HepG2 (cell line): ENCODE data around the gene RRP9. TPM values are rescaled to one million over a fixed set of nuclear protein-coding genes. Genes with fewer than 3 reads are reported as not detected.
A peak's percentile ranks its signal among the peaks of the same experiment; 100 is the strongest.

Experiments
- AGO2 ChIP-seq: fragments of 200-400 bp; formaldehyde crosslinking; optimal IDR thresholded peaks from 2 replicates; pipeline ENCODE3; 2017; ENCODE audit warnings: mild to moderate bottlenecking, low read depth, low read length, moderate library complexity
- CENPX ChIP-seq: sonication (generic); formaldehyde crosslinking; IDR thresholded peaks from 2 replicates; pipeline ENCODE4 v1.9.0; 2021; ENCODE audit warnings: mild to moderate bottlenecking, missing genetic modification reagents, moderate library complexity
- CREB1 ChIP-seq, 2 experiments: fragments of 450-650 bp in 1 of 2; IDR thresholded peaks; 2 replicates each; pipeline ENCODE4 v1.6.1; 2016 to 2017; ENCODE audit warnings: control low read depth in 1 of 2, mild to moderate bottlenecking in 1 of 2, missing compliant biosample characterization in 1 of 2, missing genetic modification characterization in 1 of 2
- NFE2 ChIP-seq: sonication (generic); formaldehyde crosslinking; IDR thresholded peaks from 2 replicates; pipeline ENCODE4 v1.4.0; 2020; ENCODE audit warnings: missing genetic modification reagents
- PHF21A ChIP-seq: sonication (generic); formaldehyde crosslinking; IDR thresholded peaks from 2 replicates; pipeline ENCODE4 v1.5.0; 2020; ENCODE audit warnings: mild to moderate bottlenecking, missing genetic modification reagents
- PHF8 ChIP-seq: sonication (generic); formaldehyde crosslinking; IDR thresholded peaks from 2 replicates; pipeline ENCODE4 v1.5.0; 2020; ENCODE audit warnings: missing genetic modification reagents
- POLR2A ChIP-seq, 2 experiments: IDR thresholded peaks; 2 replicates each; pipeline ENCODE4 v1.6.1; 2011; ENCODE audit warnings: low read depth in 2 of 2, low read length in 2 of 2, mild to moderate bottlenecking in 1 of 2, moderate library complexity in 1 of 2; ENCODE audit not compliant: insufficient read depth in 1 of 2
- SMC3 ChIP-seq: IDR thresholded peaks from 2 replicates; pipeline ENCODE4 v1.6.1; 2011; ENCODE audit warnings: low read length, improper control_type of control experiment
- YY1 ChIP-seq: IDR thresholded peaks from 2 replicates; pipeline ENCODE4 v1.6.1; 2011; ENCODE audit warnings: low read length, low read depth, moderate library complexity, mild to moderate bottlenecking; ENCODE audit not compliant: insufficient read depth, insufficient replicate concordance
- ZIK1 ChIP-seq: sonication (generic); formaldehyde crosslinking; IDR thresholded peaks from 2 replicates; pipeline ENCODE4 v1.5.0; 2020; ENCODE audit warnings: mild to moderate bottlenecking, low read depth, missing genetic modification reagents, borderline replicate concordance
- ZNF431 ChIP-seq: sonication (generic); formaldehyde crosslinking; IDR thresholded peaks from 2 replicates; pipeline ENCODE4 v1.9.0; 2022; ENCODE audit warnings: missing genetic modification reagents, low read depth, mild to moderate bottlenecking, borderline replicate concordance
- ZNF547 ChIP-seq: sonication (generic); formaldehyde crosslinking; IDR thresholded peaks from 2 replicates; pipeline ENCODE4 v1.5.1; 2020; ENCODE audit warnings: mild to moderate bottlenecking, missing genetic modification reagents
- ZNF660 ChIP-seq: sonication (generic); formaldehyde crosslinking; IDR thresholded peaks from 2 replicates; pipeline ENCODE4 v1.5.1; 2020; ENCODE audit warnings: mild to moderate bottlenecking, low read depth, missing genetic modification reagents, borderline replicate concordance
- polyA plus RNA-seq, 8 experiments: library from polyadenylated mRNA; depleted of rRNA in 3 of 8; stranded (reverse) in 7 of 8; unstranded in 1 of 8; fragments of >200 nt; fragmentation: Illumina TruSeq in 4 of 8; extraction: Trizol in 4 of 8; gene quantifications; 2 replicates each; pipeline versions ENCODE4 v1.2.1 to v1.2.3, GENCODE V29; 2011 to 2016; ENCODE audit warnings: low read depth in 4 of 8, missing spikeins in 1 of 8, mixed read lengths in 1 of 8; ENCODE audit not compliant: insufficient read depth in 1 of 8
- total RNA-seq, 5 experiments: library from RNA; depleted of rRNA; stranded (reverse); fragments of >200 nt; fragmentation: Illumina TruSeq; extraction: Trizol; gene quantifications; 2 replicates each; pipeline ENCODE4 v1.2.3, GENCODE V29; 2016; ENCODE audit warnings: low read depth in 1 of 5
- TF ChIP-seq, protein P1 (sequence below): sonication (generic); formaldehyde crosslinking; IDR thresholded peaks from 2 replicates; pipeline ENCODE4 v1.5.1; 2020; ENCODE audit warnings: mild to moderate bottlenecking, missing genetic modification reagents, moderate library complexity
- TF ChIP-seq, protein P2 (sequence below): sonication (generic); formaldehyde crosslinking; IDR thresholded peaks from 2 replicates; pipeline ENCODE4 v1.4.0; 2020; ENCODE audit warnings: missing genetic modification reagents
- TF ChIP-seq, protein P3 (sequence below): sonication (generic); formaldehyde crosslinking; IDR thresholded peaks from 2 replicates; pipeline ENCODE4 v1.4.0; 2020; ENCODE audit warnings: missing genetic modification reagents
- TF ChIP-seq, protein P4 (sequence below): sonication (generic); formaldehyde crosslinking; IDR thresholded peaks from 2 replicates; pipeline ENCODE4 v1.8.1; 2023; ENCODE audit warnings: mild to moderate bottlenecking, missing genetic modification reagents
- TF ChIP-seq, protein P5 (sequence below): sonication (generic); formaldehyde crosslinking; IDR thresholded peaks from 2 replicates; pipeline ENCODE4 v1.8.0; 2022; ENCODE audit warnings: missing genetic modification reagents, low read depth, mild to moderate bottlenecking, borderline replicate concordance

The RRP9 gene
- total and polyA plus RNA-seq, 2 of the 13 experiments (the other 11 are each of a cell fraction or from before 2014, with no cell fraction given): 14.8 to 44.0 TPM

DNA sequence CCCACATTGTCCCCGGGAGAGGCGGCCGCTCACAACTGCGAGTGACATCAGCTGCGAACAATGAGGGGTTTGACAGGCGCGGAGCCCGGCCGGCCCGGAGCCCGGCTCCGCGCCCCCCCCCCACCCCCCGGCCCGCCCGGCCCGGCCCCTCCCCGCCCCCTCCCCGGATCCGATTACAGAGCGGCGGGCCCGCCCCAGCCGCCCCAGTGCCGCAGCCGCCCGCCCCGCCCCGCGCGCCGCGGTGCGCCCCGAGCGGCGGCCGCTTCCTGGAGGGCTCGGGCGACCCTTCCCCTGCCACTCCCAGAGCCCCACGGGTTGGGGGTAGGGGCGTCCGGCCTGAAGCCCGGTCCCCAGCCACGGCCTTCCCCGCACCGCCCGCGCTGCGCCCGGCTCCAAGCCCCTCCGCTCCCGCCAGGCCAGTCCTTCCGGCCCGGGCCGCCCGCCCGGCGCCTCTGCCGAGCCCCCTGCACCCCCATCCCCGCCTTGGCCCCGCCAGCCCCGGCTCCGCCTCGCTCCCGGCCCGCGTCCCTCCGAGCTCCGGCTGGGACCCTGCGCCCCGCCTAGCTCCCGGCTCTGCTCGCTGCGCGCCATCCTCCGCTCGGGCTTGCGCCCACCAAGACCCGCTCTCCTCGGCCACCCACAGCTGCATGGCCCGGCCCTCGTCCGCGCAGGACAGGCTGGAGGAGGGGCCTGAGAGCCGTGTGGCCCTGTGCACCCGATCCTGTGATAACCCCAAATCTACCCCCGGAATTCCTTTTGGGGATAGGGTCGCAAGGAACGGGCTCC, 25.9 kb upstream of the RRP9 start, which contains the start of gene PCBP4 (continued):
- peak; percentile 23; the same call in 1 of the 2 replicates for TF ChIP-seq ZNF547 (CRISPR knock-in tag)
- TF ChIP-seq YY1: no peak
- TF ChIP-seq, protein P1, sequence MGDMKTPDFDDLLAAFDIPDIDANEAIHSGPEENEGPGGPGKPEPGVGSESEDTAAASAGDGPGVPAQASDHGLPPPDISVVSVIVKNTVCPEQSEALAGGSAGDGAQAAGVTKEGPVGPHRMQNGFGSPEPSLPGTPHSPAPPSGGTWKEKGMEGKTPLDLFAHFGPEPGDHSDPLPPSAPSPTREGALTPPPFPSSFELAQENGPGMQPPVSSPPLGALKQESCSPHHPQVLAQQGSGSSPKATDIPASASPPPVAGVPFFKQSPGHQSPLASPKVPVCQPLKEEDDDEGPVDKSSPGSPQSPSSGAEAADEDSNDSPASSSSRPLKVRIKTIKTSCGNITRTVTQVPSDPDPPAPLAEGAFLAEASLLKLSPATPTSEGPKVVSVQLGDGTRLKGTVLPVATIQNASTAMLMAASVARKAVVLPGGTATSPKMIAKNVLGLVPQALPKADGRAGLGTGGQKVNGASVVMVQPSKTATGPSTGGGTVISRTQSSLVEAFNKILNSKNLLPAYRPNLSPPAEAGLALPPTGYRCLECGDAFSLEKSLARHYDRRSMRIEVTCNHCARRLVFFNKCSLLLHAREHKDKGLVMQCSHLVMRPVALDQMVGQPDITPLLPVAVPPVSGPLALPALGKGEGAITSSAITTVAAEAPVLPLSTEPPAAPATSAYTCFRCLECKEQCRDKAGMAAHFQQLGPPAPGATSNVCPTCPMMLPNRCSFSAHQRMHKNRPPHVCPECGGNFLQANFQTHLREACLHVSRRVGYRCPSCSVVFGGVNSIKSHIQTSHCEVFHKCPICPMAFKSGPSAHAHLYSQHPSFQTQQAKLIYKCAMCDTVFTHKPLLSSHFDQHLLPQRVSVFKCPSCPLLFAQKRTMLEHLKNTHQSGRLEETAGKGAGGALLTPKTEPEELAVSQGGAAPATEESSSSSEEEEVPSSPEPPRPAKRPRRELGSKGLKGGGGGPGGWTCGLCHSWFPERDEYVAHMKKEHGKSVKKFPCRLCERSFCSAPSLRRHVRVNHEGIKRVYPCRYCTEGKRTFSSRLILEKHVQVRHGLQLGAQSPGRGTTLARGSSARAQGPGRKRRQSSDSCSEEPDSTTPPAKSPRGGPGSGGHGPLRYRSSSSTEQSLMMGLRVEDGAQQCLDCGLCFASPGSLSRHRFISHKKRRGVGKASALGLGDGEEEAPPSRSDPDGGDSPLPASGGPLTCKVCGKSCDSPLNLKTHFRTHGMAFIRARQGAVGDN (CRISPR knock-in tag): peak; percentile 49; the same call in 1 of the 2 replicates
- TF ChIP-seq ZNF431: 0 out of 2 replicates have a peak, but pooled peaks have one; percentile 11
- TF ChIP-seq, protein P2, sequence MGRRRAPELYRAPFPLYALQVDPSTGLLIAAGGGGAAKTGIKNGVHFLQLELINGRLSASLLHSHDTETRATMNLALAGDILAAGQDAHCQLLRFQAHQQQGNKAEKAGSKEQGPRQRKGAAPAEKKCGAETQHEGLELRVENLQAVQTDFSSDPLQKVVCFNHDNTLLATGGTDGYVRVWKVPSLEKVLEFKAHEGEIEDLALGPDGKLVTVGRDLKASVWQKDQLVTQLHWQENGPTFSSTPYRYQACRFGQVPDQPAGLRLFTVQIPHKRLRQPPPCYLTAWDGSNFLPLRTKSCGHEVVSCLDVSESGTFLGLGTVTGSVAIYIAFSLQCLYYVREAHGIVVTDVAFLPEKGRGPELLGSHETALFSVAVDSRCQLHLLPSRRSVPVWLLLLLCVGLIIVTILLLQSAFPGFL (CRISPR knock-in tag): no peak
- no peak for TF ChIP-seq SMC3
- TF ChIP-seq AGO2: peak; percentile 99
- TF ChIP-seq, protein P3, sequence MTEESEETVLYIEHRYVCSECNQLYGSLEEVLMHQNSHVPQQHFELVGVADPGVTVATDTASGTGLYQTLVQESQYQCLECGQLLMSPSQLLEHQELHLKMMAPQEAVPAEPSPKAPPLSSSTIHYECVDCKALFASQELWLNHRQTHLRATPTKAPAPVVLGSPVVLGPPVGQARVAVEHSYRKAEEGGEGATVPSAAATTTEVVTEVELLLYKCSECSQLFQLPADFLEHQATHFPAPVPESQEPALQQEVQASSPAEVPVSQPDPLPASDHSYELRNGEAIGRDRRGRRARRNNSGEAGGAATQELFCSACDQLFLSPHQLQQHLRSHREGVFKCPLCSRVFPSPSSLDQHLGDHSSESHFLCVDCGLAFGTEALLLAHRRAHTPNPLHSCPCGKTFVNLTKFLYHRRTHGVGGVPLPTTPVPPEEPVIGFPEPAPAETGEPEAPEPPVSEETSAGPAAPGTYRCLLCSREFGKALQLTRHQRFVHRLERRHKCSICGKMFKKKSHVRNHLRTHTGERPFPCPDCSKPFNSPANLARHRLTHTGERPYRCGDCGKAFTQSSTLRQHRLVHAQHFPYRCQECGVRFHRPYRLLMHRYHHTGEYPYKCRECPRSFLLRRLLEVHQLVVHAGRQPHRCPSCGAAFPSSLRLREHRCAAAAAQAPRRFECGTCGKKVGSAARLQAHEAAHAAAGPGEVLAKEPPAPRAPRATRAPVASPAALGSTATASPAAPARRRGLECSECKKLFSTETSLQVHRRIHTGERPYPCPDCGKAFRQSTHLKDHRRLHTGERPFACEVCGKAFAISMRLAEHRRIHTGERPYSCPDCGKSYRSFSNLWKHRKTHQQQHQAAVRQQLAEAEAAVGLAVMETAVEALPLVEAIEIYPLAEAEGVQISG (CRISPR knock-in tag): peak; percentile 40; the same call in 1 of the 2 replicates
- TF ChIP-seq ZNF660 (CRISPR knock-in tag): no peak
- 0 out of 2 replicates have a peak, but pooled peaks have one; percentile 5 for TF ChIP-seq ZIK1
- TF ChIP-seq, protein P4, sequence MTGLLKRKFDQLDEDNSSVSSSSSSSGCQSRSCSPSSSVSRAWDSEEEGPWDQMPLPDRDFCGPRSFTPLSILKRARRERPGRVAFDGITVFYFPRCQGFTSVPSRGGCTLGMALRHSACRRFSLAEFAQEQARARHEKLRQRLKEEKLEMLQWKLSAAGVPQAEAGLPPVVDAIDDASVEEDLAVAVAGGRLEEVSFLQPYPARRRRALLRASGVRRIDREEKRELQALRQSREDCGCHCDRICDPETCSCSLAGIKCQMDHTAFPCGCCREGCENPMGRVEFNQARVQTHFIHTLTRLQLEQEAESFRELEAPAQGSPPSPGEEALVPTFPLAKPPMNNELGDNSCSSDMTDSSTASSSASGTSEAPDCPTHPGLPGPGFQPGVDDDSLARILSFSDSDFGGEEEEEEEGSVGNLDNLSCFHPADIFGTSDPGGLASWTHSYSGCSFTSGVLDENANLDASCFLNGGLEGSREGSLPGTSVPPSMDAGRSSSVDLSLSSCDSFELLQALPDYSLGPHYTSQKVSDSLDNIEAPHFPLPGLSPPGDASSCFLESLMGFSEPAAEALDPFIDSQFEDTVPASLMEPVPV (CRISPR knock-in tag): 0 out of 2 replicates have a peak, but pooled peaks have one; percentile 20
- TF ChIP-seq CREB1 (IDR thresholded peaks at IDR 0.05): no peak
- no peak for TF ChIP-seq CREB1 (CRISPR knock-in tag; IDR thresholded peaks at IDR 0.05)
- TF ChIP-seq CENPX (CRISPR knock-in tag): no peak
- no peak for TF ChIP-seq NFE2 (CRISPR knock-in tag)
- peak; percentile 46; the same call in 1 of the 2 replicates for TF ChIP-seq PHF8 (CRISPR knock-in tag)
- TF ChIP-seq, protein P5, sequence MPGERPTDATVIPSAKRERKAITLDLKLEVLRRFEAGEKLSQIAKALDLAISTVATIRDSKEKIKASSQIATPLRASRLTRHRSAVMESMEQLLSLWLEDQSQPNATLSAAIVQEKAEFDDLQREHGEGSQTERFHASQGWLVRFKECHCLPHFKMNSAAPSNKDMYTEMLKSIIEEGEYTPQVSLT (CRISPR knock-in tag): no peak
- peak; percentile 22; the same call in 1 of the 2 replicates for TF ChIP-seq PHF21A (CRISPR knock-in tag)
- TF ChIP-seq POLR2A (IDR thresholded peaks at IDR 0.05; ENCODE audit: insufficient read depth in 1 of 2, low read depth in 2 of 2, low read length in 2 of 2): peak in 1 of 2 experiments; percentile 41; a peak in 1 of 4 replicates
